Measurements from ENCODE around the gene C6orf132.

DNA sequence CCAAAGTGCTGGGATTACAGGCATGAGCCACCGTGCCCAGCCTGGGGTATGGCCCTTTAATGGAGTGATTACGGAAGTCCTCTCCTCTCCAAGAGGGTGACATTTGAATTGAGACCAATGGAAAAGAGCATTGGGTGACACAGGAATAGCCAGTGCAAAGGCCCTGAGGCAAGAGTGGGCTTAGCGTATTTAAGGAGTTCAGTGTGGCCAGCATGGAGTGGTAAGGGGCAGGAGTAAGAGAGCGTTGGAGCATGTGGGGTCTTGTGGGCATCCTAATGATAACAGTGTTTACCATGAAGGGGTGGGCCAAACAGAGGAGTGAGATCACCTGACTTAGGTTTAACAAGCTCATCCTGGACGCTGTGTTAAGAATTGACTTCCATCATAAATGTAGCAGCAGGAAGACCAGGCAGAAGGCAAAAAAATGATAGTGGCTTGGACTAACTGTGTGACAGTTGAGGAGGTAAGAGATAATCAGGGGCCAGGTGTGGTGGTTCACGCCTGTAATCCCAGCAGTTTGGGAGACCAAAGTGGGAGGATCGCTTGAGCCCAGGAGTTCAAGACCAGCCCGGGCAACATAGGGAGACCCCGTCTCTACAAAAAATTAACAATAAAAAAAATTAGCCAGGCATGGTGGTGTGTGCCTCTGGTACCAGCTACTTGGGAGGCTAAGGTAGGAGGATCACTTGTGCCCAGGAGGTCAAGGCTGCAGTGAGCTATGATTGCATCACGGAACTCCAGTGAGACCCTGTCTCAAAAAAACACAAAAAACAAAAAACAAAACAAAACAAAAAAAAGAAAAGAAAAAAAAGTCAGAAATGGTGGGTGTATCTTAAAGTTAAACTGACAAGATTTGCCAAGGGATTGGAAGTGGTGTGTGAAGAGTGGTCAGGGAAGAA is 51.4 kb downstream of the C6orf132 start:
- TF ChIP-seq, protein P1, sequence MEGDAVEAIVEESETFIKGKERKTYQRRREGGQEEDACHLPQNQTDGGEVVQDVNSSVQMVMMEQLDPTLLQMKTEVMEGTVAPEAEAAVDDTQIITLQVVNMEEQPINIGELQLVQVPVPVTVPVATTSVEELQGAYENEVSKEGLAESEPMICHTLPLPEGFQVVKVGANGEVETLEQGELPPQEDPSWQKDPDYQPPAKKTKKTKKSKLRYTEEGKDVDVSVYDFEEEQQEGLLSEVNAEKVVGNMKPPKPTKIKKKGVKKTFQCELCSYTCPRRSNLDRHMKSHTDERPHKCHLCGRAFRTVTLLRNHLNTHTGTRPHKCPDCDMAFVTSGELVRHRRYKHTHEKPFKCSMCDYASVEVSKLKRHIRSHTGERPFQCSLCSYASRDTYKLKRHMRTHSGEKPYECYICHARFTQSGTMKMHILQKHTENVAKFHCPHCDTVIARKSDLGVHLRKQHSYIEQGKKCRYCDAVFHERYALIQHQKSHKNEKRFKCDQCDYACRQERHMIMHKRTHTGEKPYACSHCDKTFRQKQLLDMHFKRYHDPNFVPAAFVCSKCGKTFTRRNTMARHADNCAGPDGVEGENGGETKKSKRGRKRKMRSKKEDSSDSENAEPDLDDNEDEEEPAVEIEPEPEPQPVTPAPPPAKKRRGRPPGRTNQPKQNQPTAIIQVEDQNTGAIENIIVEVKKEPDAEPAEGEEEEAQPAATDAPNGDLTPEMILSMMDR (IDR thresholded peaks at IDR 0.05; ENCODE audit: control extremely low read depth in 1 of 3, insufficient read depth in 1 of 3, low read depth in 1 of 3, low read length in 3 of 3), result no peak
- TF ChIP-seq POLR2A (IDR thresholded peaks at IDR 0.05; ENCODE audit: control extremely low read depth in 1 of 2, low read depth in 2 of 2, low read length in 2 of 2) (no peak), CBX5 (IDR thresholded peaks at IDR 0.05; ENCODE audit: low read depth, low read length) (no peak), JUN (IDR thresholded peaks at IDR 0.05; ENCODE audit: low read depth, low read length) (no peak), KDM1A (IDR thresholded peaks at IDR 0.05; ENCODE audit: borderline replicate concordance, low read length) (no peak)

Measured in H1 (cell line).